Chondrocyte (in vitro differentiated cells): ENCODE results near the gene CAPN8. TPM values are rescaled to one million over a fixed set of nuclear protein-coding genes. Genes with fewer than 3 reads are reported as not detected.
A peak's percentile ranks its signal among the peaks of the same experiment; 100 is the strongest.

Source experiments
- DNase-seq: peaks from one replicate; pipeline ENCODE4 v3.0.0; 2021; ENCODE audit warnings: mixed read lengths, low spot score
- H3K27ac Mint-ChIP-seq: one replicate; pipeline ENCODE4 v1.8.0; 2021; ENCODE audit warnings: mild to moderate bottlenecking, moderate library complexity, mixed read lengths; ENCODE audit not compliant: unreplicated experiment
- H3K27me3 Mint-ChIP-seq: 2 replicates; pipeline ENCODE4 v1.8.0; 2021; ENCODE audit warnings: low read depth, mixed read lengths
- H3K36me3 Mint-ChIP-seq: 2 replicates; pipeline ENCODE4 v1.8.0; 2021; ENCODE audit warnings: low read depth, mixed read lengths
- H3K4me1 Mint-ChIP-seq: 2 replicates; pipeline ENCODE4 v1.8.0; 2021; ENCODE audit warnings: low read depth, mild to moderate bottlenecking, mixed read lengths
- H3K4me3 Mint-ChIP-seq: one replicate; pipeline ENCODE4 v1.8.0; 2021; ENCODE audit warnings: mild to moderate bottlenecking, moderate library complexity, mixed read lengths; ENCODE audit not compliant: unreplicated experiment
- H3K9me3 Mint-ChIP-seq: 2 replicates; pipeline ENCODE4 v1.8.0; 2021; ENCODE audit warnings: low read depth, mixed read lengths
- total RNA-seq: library from RNA; stranded (reverse); gene quantifications from 3 replicates; pipeline ENCODE4 v1.2.1, GENCODE V29; 2021
- TF ChIP-seq, protein P1 (sequence below): fragments of 200-600 bp; sonication (generic); IDR thresholded peaks from 2 replicates; pipeline ENCODE4 v1.5.0; 2021; ENCODE audit warnings: antibody characterized with exemption, mild to moderate bottlenecking, moderate library complexity

The CAPN8 gene
- total RNA-seq, 1 donor from 2014 or later, result not detected

DNA sequence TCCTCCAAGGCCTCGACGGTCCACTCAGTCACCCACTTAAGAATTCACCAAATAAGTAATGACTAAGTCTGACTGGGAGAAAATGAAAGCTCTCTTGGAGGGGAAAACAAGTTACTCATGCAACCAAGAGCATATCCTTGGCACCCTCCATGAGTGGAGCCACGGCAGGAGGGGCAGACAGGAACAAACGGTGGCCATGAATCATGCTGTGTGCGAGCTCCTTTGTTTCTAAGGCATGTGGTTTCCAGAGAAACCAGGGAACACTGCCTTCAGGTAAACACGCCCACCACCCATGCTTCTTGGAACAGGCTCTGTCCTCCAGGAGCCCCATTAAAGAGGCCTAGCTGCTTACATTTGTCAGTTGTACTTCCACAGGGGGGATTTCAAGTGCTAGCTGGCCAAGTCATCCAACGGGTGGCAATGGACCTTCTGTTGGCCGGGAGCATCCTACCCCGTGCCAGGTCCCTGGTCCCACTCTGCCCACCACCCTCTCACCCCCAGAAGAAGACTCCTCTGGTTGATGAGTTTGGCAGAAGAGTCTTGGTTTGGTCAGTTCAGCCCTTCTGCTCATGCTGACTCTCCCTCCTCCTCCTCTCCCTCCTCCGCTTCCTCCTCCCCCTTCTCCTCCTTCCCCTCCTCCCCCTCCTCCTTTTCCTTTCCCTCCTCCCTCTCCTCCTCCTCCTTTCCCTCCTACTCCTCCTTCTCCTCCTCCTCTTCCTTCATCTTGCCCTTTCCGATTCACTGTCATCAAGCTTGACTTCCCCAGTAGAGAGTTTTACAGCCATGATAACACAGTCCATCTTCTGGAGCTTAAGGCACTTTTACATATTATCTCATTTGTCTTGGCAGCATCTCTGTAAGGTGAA is 164.7 kb downstream of the CAPN8 start:
- Mint-ChIP-seq H3K9me3 (no peaks in the 10 kb centered on the region), H3K27ac (peak overlapping the region; percentile 32), H3K27me3 (no peaks in the 10 kb centered on the region), H3K4me3 (no peak overlapping the region), H3K4me1 (no peaks in the 10 kb centered on the region), H3K36me3 (no peaks in the 10 kb centered on the region)
- TF ChIP-seq, protein P1, sequence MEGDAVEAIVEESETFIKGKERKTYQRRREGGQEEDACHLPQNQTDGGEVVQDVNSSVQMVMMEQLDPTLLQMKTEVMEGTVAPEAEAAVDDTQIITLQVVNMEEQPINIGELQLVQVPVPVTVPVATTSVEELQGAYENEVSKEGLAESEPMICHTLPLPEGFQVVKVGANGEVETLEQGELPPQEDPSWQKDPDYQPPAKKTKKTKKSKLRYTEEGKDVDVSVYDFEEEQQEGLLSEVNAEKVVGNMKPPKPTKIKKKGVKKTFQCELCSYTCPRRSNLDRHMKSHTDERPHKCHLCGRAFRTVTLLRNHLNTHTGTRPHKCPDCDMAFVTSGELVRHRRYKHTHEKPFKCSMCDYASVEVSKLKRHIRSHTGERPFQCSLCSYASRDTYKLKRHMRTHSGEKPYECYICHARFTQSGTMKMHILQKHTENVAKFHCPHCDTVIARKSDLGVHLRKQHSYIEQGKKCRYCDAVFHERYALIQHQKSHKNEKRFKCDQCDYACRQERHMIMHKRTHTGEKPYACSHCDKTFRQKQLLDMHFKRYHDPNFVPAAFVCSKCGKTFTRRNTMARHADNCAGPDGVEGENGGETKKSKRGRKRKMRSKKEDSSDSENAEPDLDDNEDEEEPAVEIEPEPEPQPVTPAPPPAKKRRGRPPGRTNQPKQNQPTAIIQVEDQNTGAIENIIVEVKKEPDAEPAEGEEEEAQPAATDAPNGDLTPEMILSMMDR, result no peak
- no peak for DNase-seq

DNA sequence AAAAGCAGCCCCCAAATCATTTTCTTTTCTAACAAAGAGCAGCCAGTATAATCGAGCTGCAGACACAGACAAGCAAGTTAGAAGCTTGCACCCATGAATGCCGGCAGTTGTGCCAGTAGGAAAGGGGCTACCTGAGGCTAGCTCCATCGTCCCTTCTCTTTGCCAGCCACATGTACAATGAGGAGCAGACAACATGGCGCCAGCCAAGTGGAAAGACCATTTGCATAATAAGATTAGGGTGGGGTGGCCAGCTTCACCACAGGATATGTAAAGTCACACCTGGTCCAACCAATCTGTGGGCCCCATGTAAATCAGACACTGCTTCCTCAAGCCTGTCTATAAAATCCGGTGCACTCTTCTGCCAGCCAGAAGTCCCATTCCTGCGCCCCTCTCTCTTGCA is 168.6 kb downstream of the CAPN8 start:
- TF ChIP-seq, protein P1, result no peak
- H3K4me1 Mint-ChIP-seq, result no peaks in the 10 kb centered on the region
- H3K27me3 Mint-ChIP-seq, result no peaks in the 10 kb centered on the region
- H3K36me3 Mint-ChIP-seq, result no peaks in the 10 kb centered on the region
- no peak overlapping the region for H3K4me3 Mint-ChIP-seq
- DNase-seq, result no peak
- H3K27ac Mint-ChIP-seq, result no peak overlapping the region
- H3K9me3 Mint-ChIP-seq, result no peaks in the 10 kb centered on the region

DNA sequence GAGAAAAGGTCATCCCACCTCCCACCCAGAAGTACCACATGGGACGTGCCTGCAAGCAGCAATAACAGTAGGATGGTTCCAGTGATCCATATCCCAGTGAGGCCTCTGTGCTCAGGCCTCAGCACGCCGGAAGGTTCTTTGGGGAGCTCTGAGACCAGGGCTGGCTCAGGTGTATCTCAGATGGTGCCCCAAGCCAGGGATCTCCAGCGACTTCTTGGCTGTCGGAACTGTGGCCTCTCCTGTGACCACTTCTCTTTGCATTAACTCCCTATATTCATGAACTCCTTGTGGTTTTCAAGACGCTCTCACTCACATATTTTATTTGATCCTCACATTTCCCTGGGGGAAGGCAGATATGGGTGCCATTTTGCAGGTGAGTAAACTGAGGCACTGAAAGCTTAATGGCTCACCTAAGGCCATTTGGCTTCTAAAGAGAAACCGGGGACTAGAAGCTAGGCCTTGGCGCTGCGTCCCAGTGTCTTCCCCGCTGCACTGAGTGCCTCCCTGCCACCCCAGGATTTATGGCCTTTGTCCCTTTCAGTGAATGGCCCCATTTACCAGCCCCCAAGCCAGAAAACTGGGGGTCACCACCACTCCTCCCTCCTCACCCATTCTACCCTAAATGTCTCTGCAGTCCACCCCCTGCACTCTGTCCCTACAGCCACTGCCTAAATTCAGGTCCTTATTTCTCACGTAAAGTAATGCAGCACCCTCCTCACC is 170.4 kb downstream of the CAPN8 start:
- Mint-ChIP-seq H3K36me3 (no peaks in the 10 kb centered on the region), H3K27ac (no peak overlapping the region), H3K4me1 (no peaks in the 10 kb centered on the region), H3K27me3 (peaks cover 5% of the 10 kb centered on the region), H3K4me3 (no peak overlapping the region), H3K9me3 (no peaks in the 10 kb centered on the region)
- no peak for DNase-seq
- TF ChIP-seq, protein P1, result no peak

DNA sequence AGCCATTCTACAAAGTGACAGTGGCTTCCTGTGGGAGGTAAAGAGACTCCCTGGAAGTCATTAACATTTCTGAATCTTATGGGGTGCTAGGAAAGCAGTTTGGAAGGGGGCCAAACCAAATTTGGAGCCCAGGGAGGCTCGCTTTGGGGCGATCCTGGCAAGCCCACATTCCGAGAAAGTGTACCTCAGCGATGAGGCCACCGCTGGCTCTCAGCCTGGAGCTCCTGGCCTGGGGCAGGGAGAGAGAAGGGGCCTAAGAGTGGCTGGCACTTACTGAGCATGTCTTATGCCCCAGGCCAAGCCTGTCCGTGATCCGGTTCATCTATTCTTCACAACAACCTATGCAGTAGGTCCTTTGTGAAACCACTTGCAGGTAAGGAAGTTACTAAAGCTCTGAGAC is 173.5 kb downstream of the CAPN8 start:
- TF ChIP-seq, protein P1, result no peak
- H3K36me3 Mint-ChIP-seq, result no peaks in the 10 kb centered on the region
- peaks cover 26% of the 10 kb centered on the region for H3K27me3 Mint-ChIP-seq
- no peaks in the 10 kb centered on the region for H3K4me1 Mint-ChIP-seq
- H3K9me3 Mint-ChIP-seq, result no peaks in the 10 kb centered on the region
- DNase-seq, result no peak
- H3K4me3 Mint-ChIP-seq, result no peak overlapping the region
- no peak overlapping the region for H3K27ac Mint-ChIP-seq

Other genes starting within 250 kb of the CAPN8 start
- gene CAPN2, start 46.8 kb upstream of the CAPN8 start, total RNA-seq, result 202 to 241 TPM (median 238 TPM) in 3 replicates
- 41.3 to 47.4 TPM (median 42.6 TPM) in 3 replicates for gene TP53BP2, start 180.2 kb upstream of the CAPN8 start, total RNA-seq